ENCODE data around the gene B4GALT4.

B4GALT4 gene

DNA sequence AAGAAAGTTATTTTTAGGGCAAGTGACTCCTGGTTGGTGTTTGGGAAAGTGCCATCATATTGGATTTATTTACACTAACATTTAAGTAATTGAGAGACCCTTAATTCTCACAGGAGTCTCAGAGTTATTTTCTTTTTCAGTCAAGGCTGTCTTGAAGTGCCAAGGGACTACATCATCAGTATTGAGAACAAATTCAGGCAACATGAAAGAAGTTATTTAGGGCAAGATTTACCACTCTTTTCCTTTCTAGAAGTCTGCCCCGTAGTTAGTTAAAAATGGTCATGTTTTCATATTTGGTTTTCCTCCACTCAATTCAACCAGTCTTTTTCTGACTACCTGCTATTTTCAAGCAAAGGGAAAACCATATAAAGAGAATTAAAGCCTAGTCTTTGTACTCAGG is 6.1 kb downstream of the B4GALT4 start:
- no peak overlapping the region for H3K27ac ChIP-seq (ENCODE audit: low read length)
- H3K9me3 ChIP-seq (ENCODE audit: control insufficient read depth, low read depth, low read length): no peaks in the 10 kb centered on the region
- no peaks in the 10 kb centered on the region for H3K4me1 ChIP-seq (ENCODE audit: control insufficient read depth, low read depth, low read length)
- H3K36me3 ChIP-seq (ENCODE audit: control insufficient read depth, low read depth, low read length): peaks cover 56% of the 10 kb centered on the region
- no peak overlapping the region for H3K9ac ChIP-seq (ENCODE audit: low read length)
- no peaks in the 10 kb centered on the region for H3K27me3 ChIP-seq (ENCODE audit: control insufficient read depth, insufficient read depth, low read length)
- no peak overlapping the region for H3K4me3 ChIP-seq (ENCODE audit: low read length)

DNA sequence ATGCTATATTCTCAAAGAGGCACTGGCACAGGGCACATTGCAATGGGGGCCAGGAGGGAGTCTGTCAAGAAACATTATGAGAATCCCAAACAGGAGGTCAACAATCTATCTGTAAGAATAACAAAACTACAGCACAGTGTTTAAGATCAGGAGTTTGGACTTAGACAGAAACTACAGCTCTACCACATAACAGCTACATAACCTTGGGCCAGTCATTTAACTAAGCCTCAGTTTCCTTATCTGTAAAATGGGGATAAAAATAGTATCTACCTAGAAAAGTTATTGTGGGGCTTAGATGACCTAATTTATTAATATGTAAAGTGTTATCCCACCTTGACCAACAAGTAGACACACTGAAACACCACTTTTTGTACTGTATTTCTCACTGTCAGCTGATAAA is 9.9 kb downstream of the B4GALT4 start:
- peaks cover 76% of the 10 kb centered on the region for H3K36me3 ChIP-seq (ENCODE audit: control insufficient read depth, low read depth, low read length)
- H3K9ac ChIP-seq (ENCODE audit: low read length): no peak overlapping the region
- H3K4me1 ChIP-seq (ENCODE audit: control insufficient read depth, low read depth, low read length): no peaks in the 10 kb centered on the region
- no peaks in the 10 kb centered on the region for H3K9me3 ChIP-seq (ENCODE audit: control insufficient read depth, low read depth, low read length)
- H3K27me3 ChIP-seq (ENCODE audit: control insufficient read depth, insufficient read depth, low read length): no peaks in the 10 kb centered on the region
- no peak overlapping the region for H3K4me3 ChIP-seq (ENCODE audit: low read length)
- H3K27ac ChIP-seq (ENCODE audit: low read length): no peak overlapping the region

DNA sequence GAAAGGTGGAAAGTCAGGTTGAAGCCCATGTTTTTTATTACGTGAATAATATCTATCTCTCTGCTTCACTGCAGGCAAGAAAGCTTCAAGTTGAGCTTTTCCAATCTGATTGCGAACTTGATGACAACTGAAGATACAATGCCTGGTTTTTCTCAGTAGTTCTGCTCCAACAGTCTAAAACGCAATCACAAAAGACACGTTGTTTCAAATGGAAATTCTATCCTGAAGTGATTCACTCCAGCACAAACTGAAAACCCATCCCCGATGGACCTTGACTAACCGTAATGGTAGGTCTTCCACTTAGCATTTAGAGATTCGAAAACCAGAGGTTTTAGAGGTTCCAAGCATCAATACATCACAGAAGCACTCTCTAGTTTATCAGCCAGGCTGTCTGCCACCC is 10.6 kb downstream of the B4GALT4 start:
- H3K36me3 ChIP-seq (ENCODE audit: control insufficient read depth, low read depth, low read length): peaks cover 72% of the 10 kb centered on the region
- H3K4me3 ChIP-seq (ENCODE audit: low read length): no peak overlapping the region
- no peaks in the 10 kb centered on the region for H3K27me3 ChIP-seq (ENCODE audit: control insufficient read depth, insufficient read depth, low read length)
- no peak overlapping the region for H3K27ac ChIP-seq (ENCODE audit: low read length)
- no peaks in the 10 kb centered on the region for H3K9me3 ChIP-seq (ENCODE audit: control insufficient read depth, low read depth, low read length)
- no peak overlapping the region for H3K9ac ChIP-seq (ENCODE audit: low read length)
- no peaks in the 10 kb centered on the region for H3K4me1 ChIP-seq (ENCODE audit: control insufficient read depth, low read depth, low read length)

DNA sequence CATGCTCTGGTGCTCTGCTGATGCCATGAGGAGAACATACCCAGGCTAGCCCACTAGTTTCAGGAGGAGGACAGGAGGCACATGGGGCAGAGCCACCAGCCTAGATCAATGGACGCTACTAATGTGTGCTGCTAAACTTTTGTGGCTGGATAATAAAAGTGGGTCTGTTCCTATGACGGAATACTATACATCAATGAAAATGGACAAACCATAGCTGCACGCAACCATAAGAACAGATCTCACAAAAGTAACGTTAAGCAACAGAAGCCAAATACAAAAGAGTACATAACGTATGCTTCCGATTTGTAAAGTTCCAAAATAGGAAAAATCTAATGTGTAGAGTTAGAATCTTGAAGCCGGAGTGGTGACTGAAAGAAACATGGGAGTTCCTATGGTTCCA is 11.5 kb downstream of the B4GALT4 start:
- no peak overlapping the region for H3K27ac ChIP-seq (ENCODE audit: low read length)

DNA sequence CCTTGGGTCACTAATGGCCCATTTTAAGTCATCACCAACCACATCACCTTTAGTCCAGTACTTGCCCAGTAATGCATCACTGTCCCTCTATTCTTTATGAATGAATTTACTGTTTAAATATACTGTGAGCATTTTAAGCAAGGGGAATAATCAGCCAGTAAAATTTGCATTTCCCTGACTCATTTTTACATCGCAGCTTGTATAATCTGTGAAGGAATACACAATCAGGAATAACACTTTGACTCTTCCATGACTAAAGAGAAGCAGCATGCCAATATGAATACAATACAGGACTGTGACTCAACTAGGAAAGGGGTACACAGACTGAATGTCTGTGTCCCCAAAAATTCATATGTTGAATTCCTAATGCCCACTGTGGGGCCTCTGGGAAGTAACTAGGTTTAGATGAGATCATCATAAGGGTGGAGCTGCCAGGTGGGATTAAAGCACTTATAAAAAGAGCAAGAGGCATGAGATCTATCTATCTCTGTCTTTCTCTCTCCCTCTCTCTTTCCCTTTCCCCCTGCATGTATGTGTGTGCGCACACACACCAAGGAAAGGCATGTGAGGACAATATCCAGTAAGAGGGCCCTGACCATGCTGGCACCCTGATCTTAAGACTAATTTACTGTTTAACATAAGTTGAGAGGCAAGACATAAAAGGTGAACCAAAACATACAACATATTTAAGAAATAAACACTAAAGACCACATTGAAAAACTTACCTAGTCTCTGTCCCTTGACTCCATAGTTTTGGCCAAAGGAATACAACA is 12.1 kb downstream of the B4GALT4 start:
- no peak overlapping the region for H3K9ac ChIP-seq (ENCODE audit: low read length)
- peaks cover 77% of the 10 kb centered on the region for H3K36me3 ChIP-seq (ENCODE audit: control insufficient read depth, low read depth, low read length)
- no peak overlapping the region for H3K27ac ChIP-seq (ENCODE audit: low read length)
- no peak overlapping the region for H3K4me3 ChIP-seq (ENCODE audit: low read length)
- no peaks in the 10 kb centered on the region for H3K4me1 ChIP-seq (ENCODE audit: control insufficient read depth, low read depth, low read length)
- no peaks in the 10 kb centered on the region for H3K9me3 ChIP-seq (ENCODE audit: control insufficient read depth, low read depth, low read length)
- H3K27me3 ChIP-seq (ENCODE audit: control insufficient read depth, insufficient read depth, low read length): no peaks in the 10 kb centered on the region

More for the DNA sequence above, 11.5 kb downstream of the B4GALT4 start:
- H3K9me3 ChIP-seq (ENCODE audit: control insufficient read depth, low read depth, low read length): no peaks in the 10 kb centered on the region
- peaks cover 71% of the 10 kb centered on the region for H3K36me3 ChIP-seq (ENCODE audit: control insufficient read depth, low read depth, low read length)
- no peak overlapping the region for H3K4me3 ChIP-seq (ENCODE audit: low read length)
- no peak overlapping the region for H3K9ac ChIP-seq (ENCODE audit: low read length)
- H3K27me3 ChIP-seq (ENCODE audit: control insufficient read depth, insufficient read depth, low read length): no peaks in the 10 kb centered on the region
- H3K4me1 ChIP-seq (ENCODE audit: control insufficient read depth, low read depth, low read length): no peaks in the 10 kb centered on the region

DNA sequence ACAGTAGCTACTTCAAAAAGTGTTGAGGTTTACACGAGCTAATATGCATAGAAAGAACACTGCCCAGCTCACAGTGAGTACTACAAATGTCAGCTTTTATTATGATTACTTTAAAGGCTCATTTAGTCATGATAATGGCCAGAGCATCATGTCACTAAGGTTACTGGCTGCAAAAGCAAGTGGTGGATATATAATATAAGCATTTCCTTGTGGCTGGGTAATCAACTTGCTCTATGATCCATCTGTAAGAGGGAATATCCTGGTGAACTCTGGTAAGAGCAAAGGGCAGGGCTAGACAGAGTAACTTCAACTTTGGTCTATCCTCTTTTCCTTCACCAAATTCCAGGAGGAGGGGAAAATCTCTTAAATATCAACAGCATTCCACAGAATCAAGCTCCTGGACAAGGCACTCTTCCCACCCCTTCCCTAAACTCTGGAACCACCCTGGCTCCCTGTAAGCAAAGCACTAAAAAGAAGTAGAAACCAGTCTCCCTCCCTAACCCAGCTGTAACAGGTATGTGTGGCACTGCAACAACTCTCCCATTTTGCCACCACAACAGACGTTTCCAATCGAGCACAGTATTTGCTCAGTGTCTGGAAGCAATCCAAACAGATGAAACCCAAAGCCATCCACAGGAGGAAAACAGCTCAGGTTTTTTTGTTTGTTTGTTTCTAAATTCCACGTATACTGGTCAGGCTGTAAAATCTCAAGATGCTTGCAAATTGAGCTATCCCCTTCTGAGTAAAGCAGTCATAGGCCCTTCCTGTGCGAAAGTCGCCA is 13.4 kb downstream of the B4GALT4 start:
- no peak overlapping the region for H3K9ac ChIP-seq (ENCODE audit: low read length)
- no peaks in the 10 kb centered on the region for H3K9me3 ChIP-seq (ENCODE audit: control insufficient read depth, low read depth, low read length)
- H3K4me3 ChIP-seq (ENCODE audit: low read length): no peak overlapping the region
- no peaks in the 10 kb centered on the region for H3K4me1 ChIP-seq (ENCODE audit: control insufficient read depth, low read depth, low read length)
- peaks cover 81% of the 10 kb centered on the region for H3K36me3 ChIP-seq (ENCODE audit: control insufficient read depth, low read depth, low read length)
- H3K27me3 ChIP-seq (ENCODE audit: control insufficient read depth, insufficient read depth, low read length): no peaks in the 10 kb centered on the region
- H3K27ac ChIP-seq (ENCODE audit: low read length): no peak overlapping the region

DNA sequence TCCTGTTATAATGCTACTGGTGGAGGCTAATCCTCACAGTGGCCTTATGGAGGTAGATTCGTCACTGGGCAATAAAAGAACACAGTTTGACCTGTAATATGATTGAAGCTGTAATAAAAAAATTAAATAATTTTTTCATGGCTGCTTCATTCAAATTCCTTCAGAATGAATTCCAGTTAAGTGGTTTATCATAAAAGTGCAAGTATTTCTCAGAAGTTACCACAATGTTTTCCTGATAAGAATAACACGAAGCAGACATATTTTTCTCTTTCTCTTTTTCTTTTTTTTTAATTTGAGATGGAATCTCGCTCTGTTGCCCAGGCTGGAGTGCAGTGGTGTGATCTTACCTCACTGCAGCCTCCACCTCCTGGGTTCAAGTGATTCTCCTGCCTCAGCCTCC is 15.6 kb downstream of the B4GALT4 start:
- peaks cover 85% of the 10 kb centered on the region for H3K36me3 ChIP-seq (ENCODE audit: control insufficient read depth, low read depth, low read length)

DNA sequence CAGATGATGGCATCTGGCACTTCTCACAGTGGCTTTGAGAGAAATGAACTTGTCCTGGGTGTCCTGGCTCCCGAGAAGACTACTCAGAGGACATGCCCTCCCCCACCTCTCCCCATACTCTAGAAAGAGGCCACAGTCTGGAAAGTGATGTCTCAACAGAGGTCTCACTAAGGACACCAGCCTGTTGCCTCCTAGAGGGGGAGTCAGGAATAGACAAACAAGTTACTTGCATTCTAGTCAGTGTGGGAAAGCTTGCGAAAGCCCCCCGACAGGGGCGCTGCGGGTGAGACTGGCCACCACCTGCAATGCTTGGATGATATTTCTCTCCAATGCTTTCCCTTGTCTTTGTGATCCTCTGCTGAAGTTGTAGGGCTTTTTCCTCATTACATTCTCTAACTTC is 17.2 kb downstream of the B4GALT4 start:
- Histone ChIP-seq H3K4me1 (ENCODE audit: control insufficient read depth, low read depth, low read length) (no peaks in the 10 kb centered on the region), H3K27ac (ENCODE audit: low read length) (no peak overlapping the region), H3K27me3 (ENCODE audit: control insufficient read depth, insufficient read depth, low read length) (no peaks in the 10 kb centered on the region), H3K36me3 (ENCODE audit: control insufficient read depth, low read depth, low read length) (peaks cover 81% of the 10 kb centered on the region), H3K4me3 (ENCODE audit: low read length) (no peak overlapping the region), H3K9me3 (ENCODE audit: control insufficient read depth, low read depth, low read length) (no peaks in the 10 kb centered on the region), H3K9ac (ENCODE audit: low read length) (no peak overlapping the region)

More for the DNA sequence above, 15.6 kb downstream of the B4GALT4 start:
- Histone ChIP-seq H3K9ac (ENCODE audit: low read length) (no peak overlapping the region), H3K9me3 (ENCODE audit: control insufficient read depth, low read depth, low read length) (no peaks in the 10 kb centered on the region), H3K27ac (ENCODE audit: low read length) (no peak overlapping the region), H3K4me1 (ENCODE audit: control insufficient read depth, low read depth, low read length) (no peaks in the 10 kb centered on the region), H3K4me3 (ENCODE audit: low read length) (no peak overlapping the region), H3K27me3 (ENCODE audit: control insufficient read depth, insufficient read depth, low read length) (no peaks in the 10 kb centered on the region)

DNA sequence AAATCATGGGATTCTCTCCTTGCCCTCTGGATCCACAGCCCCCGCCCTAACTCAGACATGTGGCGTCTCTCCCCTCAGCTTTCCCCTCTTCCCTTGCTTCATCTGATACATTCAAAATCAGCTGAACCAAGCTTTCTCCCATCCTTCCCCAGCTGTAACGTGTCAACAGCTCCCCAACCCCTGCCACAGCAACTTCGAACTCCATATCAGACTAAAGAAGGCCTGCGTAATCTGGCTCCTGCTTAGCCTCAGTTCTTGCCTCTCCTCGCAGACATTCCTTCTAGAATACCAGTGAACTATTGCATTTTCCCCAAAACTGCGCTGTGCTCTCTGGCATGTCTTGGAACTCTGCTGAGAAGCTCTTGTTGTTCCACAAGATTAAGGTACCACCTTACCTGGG is 18.3 kb downstream of the B4GALT4 start:
- no peaks in the 10 kb centered on the region for H3K4me1 ChIP-seq (ENCODE audit: control insufficient read depth, low read depth, low read length)
- H3K9ac ChIP-seq (ENCODE audit: low read length): no peak overlapping the region
- H3K4me3 ChIP-seq (ENCODE audit: low read length): no peak overlapping the region
- H3K36me3 ChIP-seq (ENCODE audit: control insufficient read depth, low read depth, low read length): peaks cover 76% of the 10 kb centered on the region
- H3K27ac ChIP-seq (ENCODE audit: low read length): no peak overlapping the region
- H3K9me3 ChIP-seq (ENCODE audit: control insufficient read depth, low read depth, low read length): no peaks in the 10 kb centered on the region
- H3K27me3 ChIP-seq (ENCODE audit: control insufficient read depth, insufficient read depth, low read length): no peaks in the 10 kb centered on the region

DNA sequence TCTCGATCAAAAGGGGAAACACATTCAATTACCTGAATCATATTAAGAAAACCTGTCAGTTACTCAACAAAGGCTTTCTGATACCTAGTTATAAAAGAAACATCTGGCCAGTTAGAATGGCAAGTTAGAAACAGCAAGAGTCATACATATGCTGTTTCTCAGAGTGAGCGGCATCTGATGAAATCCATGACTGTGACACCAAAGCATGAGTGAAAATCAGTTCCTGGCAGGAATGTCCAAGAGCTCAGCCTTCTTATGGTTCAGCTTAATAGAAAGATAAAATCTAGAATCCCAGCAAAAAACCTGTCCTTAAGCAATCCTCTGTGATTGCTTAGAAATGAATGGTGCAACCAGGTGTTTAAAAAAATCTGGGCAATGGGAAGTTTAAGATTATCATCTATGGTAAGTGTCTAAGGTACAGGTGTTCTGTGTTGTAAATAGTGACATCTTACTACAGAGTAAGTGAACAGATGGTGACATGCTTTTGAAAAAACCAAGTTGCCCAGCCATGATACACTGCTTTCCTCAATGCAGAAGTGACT is 18.8 kb downstream of the B4GALT4 start:
- Histone ChIP-seq H3K9ac (ENCODE audit: low read length) (no peak overlapping the region), H3K4me3 (ENCODE audit: low read length) (no peak overlapping the region), H3K36me3 (ENCODE audit: control insufficient read depth, low read depth, low read length) (peaks cover 76% of the 10 kb centered on the region), H3K27ac (ENCODE audit: low read length) (no peak overlapping the region), H3K4me1 (ENCODE audit: control insufficient read depth, low read depth, low read length) (no peaks in the 10 kb centered on the region), H3K27me3 (ENCODE audit: control insufficient read depth, insufficient read depth, low read length) (no peaks in the 10 kb centered on the region), H3K9me3 (ENCODE audit: control insufficient read depth, low read depth, low read length) (no peaks in the 10 kb centered on the region)

DNA sequence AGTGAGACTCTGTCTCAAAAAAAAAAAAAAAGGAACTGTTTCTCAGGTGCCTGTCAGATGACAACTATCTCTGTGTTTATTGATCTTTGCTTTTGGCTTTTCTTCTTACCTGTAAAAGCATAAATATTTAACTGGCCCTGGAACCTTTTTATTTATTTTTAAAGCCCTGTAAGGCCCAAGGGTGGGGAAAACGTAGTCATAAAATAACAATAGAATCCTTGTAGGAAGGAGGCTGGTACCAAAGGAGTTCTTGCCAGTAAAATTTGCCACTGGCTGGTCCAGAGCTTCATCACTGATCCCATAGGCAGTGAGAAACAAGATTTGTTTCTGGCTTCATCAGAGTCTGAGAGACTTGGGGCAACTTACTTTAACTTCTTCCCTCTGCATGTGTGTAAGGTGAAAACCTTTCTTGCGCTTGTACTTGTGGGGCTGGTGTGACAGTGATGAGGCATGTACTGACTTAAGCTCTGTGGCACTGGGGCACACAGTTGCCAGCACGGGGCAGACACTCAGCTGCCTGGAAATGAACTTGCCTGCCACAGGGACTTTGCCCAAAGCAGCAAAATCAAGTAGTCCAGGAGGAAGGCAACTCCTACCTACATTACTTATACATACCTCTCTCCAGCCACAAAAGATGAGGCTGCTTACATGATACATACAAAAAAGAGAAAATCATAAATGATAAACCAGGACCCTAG is 19.6 kb downstream of the B4GALT4 start:
- Histone ChIP-seq H3K4me1 (ENCODE audit: control insufficient read depth, low read depth, low read length) (no peaks in the 10 kb centered on the region), H3K9ac (ENCODE audit: low read length) (no peak overlapping the region), H3K27ac (ENCODE audit: low read length) (no peak overlapping the region), H3K9me3 (ENCODE audit: control insufficient read depth, low read depth, low read length) (no peaks in the 10 kb centered on the region), H3K4me3 (ENCODE audit: low read length) (no peak overlapping the region), H3K27me3 (ENCODE audit: control insufficient read depth, insufficient read depth, low read length) (no peaks in the 10 kb centered on the region), H3K36me3 (ENCODE audit: control insufficient read depth, low read depth, low read length) (peaks cover 76% of the 10 kb centered on the region)

Data from iPS-18a (cell line).